T47D (cell line): ENCODE results near the gene DPYD.

Experiments used
- DNase-seq, 2 experiments: peaks; one replicate each; pipeline versions ENCODE4 v3.0.0 to v3.0.0-alpha.2; 2011 to 2012; ENCODE audit warnings: low read depth in 1 of 2, low spot score in 1 of 2
- JUND ChIP-seq: IDR thresholded peaks from 2 replicates; pipeline ENCODE4 v1.6.1; 2012; ENCODE audit warnings: low read depth
- in situ Hi-C: cut with HindIII; loops from 2 replicates; pipeline ENCODE4 v1.10.0; 2016; ENCODE audit warnings: low sequenced_read_pairs, low pct_unique_long_range_greater_than_20kb

Gene DPYD

DNA sequence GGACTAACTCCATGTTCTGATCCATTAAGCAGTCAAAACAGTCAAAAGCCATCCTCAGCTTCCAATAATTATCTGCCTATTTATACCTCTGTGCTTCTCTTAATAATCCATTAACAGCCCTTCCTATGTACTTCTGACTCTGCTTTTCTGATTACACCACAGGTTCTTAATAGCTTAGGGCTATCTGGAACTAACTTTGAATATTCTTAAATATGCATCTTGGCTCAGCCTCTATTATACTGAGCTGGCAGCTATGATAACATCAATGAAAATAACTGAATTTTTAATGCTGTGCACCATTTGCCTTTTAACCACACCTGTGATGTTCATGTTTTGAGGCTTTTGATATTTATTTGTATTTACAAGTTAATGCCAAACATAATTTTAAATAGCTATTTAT lies 175.9 kb downstream of the DPYD start:
- in situ Hi-C loops = no loop called here
- no peak for DNase-seq
- TF ChIP-seq JUND = no peak

DNA sequence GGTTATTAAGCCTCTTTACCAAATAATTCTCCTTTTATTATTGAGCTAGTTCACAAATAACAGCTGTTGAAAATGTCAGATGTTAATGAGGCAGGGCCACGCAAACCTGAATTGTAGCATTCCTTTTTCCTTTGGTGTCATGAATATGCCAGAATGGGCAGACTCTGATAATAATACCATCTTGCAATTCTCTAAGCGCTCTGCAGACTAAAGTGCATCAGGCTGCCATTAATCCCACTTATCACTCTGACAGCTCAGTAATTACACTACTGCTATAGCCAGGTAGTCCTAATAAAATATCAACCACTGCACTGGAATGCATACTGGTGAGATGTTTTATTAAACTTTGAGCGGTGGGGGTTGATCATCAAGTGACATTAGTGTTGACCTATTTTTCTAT lies 177.7 kb downstream of the DPYD start:
- in situ Hi-C loops = no loop called here
- no peak for TF ChIP-seq JUND
- DNase-seq = no peak

DNA sequence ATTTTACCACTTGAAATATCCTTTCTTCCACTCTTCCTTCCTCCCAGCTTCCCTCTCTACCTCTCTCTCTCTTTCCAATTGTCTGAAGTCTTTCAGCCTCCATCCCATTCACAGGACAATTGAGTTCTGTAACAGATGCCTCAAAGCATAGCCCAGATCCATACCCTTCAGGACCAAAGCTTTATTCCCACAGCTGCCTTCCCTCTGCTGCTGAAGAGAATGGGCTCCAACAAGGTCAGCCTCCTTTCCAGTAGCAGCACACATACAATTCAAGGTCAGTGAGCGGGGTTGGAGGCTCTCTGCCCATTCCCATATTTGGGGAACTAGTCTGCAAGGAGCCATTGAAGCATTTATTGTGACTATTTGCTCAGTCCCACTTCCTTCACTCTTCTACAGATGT lies 179.9 kb downstream of the DPYD start:
- in situ Hi-C loops = no loop called here
- TF ChIP-seq JUND = no peak
- no peak for DNase-seq

DNA sequence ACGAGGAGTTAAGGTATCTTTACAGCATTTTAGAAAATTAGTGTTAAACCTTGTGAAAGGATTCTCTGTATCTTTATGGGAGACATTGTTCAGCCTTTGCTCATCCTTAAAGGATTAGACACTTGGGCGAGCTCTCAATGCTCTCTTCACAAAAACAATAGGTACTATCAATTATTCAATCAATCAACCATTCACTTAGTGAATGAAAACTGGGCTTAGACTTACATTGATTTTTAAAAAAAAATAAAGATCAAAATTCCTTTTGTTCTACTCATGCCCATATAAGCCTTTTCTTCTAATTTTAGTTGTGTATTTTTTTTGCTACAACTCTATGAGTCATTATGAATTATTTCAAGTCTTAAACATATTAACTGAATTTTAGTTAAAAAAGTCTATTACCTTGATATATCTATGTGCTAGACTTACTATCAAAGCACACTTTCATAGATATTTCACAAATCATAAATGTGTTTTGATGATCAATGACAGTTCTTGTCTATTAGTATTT lies 181.2 kb downstream of the DPYD start:
- in situ Hi-C loops = no loop called here
- no peak for DNase-seq
- TF ChIP-seq JUND = no peak

DNA sequence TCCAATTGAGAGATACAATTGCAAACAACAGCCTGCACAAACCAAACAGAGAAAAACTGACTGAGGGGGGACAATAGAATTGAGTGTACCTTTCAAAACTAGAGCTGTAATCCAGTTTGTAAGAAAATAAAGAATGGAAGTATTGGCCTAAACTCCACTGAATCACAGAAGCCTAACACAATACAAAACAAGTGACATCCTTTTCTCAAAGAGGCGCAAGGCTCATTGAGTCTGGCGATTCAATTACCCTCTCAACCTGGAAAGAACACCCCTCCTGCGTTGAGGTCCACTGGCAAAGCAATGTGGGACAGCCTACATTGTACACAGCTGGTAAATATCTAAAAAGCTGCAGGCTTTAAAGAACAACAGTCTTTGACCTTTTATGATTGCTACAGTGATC lies 182.6 kb downstream of the DPYD start:
- in situ Hi-C loops = no loop called here
- DNase-seq = no peak
- no peak for TF ChIP-seq JUND

DNA sequence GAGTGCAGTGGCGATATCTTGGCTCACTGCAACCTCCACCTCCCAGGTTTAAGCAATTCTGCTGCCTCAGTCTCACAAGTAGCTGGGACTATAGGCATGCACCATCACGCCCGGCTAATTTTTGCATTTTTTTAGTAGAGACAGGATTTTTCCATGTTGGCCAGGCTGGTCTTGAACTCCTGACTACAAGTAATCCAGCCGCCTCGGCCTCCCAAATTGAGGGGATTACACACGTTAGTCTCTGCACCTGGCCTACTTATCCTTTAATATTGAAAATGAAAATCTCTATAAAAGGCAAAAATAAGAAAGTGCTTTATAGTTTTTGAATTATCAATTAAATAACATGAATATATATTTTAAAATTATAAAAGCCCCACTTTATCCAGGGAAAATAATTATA lies 190.6 kb downstream of the DPYD start:
- no peak for DNase-seq
- in situ Hi-C loops = no loop called here
- no peak for TF ChIP-seq JUND

DNA sequence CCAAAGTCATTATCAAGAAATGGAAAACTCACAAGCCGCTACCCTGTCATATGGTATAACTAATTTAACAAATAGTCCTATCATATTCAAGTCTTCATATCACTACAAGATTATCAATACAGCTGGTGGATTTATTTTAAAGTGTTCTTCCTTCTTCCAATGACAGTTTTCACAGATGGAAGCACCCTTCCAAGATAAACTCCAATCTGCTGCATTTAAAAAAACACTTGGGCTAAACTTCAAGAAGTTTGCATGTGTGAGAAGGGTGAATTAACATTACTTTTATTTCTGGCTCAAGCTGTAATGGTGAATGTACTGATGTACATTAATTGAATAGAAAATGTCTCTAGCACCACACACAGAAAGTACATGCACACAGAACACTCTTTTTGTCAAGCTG lies 192.4 kb downstream of the DPYD start:
- in situ Hi-C loops = no loop called here
- no peak for TF ChIP-seq JUND
- no peak for DNase-seq

DNA sequence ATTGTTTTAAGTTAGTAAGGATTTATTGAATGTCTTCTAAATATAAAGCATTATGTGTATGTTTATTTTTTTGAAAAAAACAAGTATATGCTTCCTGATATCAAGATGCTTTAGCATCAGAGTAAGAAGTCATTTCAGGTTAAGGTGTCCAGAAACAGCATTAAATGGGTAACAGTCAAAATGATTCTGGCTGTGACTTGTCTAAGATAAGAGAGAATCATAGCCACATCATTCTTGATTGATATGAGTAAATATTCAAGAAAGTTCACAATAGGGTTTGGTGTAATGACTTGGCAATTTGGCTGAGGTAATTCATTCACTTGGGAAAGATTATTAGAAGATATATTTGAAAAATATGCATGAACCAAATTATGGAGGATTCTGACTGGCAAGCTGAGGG lies 193.8 kb downstream of the DPYD start:
- in situ Hi-C loops = no loop called here
- TF ChIP-seq JUND = no peak

DNA sequence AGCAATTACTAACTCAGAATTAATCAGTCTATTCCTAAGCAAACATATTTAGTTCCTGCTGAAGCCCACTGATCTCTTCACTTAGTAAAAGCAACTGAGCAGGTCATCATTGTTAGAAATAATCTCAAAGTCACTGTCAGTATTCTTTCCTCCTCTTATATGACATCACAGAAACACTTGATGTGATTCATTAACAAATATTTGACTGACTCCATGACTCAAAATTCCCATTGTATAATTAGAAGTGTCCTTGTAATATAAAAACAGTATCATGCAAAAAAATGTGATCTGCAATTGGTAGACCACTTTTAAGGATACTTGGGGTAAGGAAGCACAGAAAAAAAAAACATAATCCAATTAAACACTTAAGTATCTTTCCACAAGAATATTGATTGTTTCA lies 194.4 kb downstream of the DPYD start:
- in situ Hi-C loops = no loop called here
- no peak for DNase-seq
- no peak for TF ChIP-seq JUND

More for the DNA sequence above, 193.8 kb downstream of the DPYD start:
- no peak for DNase-seq

DNA sequence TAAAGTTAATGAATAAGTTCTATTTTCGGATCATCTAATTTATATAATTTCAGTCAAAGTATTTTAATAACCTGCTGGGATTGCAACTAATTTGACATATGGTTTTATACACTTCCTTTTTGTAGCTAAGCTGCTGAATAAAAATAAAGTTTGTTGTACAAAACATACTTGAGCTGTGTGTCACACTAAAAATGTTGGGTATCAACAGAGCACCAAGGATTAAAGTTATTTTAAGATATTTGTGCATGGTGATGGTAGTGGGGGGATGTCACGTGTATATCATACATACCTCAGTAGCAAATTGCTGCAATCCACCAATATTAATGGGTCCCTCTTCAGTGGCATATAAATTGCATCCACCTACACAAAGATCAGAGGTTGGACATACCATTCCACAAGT lies 199.6 kb downstream of the DPYD start:
- no peak for TF ChIP-seq JUND
- no peak for DNase-seq
- in situ Hi-C loops = no loop called here

DNA sequence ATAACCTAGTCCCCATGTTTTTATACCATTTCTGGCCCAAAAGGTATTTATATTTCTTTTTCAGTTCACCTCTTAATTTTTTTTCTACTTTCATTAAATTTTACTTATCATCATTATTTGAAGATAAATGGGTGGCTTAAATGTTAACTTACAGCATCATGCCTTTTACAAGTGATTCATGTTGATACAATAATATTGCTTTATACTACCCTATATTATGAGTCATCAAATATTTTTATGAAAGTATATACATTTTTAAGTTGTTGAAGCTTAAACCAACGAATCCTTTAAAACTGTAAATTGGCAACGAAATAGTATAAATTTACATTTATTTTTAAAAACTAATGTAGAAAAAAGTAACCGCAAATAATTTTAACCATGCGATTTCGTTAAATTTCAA lies 207.9 kb downstream of the DPYD start:
- no peak for DNase-seq
- TF ChIP-seq JUND = no peak
- in situ Hi-C loops = no loop called here

DNA sequence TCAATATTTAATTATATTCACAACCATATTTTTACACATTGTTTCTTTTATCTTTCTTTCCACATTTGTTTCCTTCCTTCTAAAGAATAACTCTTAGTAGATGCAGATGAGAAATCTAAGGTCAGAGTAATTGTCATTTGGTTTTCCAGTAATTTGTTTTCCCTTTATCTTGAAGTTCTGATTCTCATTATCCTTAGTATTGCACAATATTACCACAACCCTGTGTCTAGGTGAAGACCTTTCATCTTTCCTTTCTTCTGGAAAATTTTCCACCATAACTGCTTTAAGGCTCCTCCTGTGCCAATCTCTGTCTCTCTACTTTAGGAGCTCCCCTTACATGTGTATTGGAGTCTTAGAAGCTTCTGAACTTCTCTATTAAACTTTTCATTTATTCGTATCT lies 209.0 kb downstream of the DPYD start:
- TF ChIP-seq JUND = no peak
- in situ Hi-C loops = no loop called here

DNA sequence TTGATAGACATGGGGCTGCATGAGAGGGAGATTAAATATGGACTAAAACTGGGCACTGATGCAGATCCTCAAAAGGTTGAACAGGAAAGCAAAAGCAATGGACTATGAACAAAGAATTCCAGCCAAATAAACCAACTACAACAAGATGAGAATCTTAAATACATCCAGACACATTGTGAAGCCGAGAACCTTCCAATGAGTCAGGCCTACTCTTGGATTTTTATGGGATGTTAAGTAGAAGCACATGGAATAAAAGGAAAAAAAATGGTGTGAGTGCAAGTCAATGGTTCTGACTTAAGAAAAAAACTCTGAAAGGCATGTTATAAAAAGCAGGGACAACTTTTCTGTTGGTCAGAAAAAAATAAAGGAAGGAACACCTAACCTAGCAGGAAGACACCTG lies 227.2 kb downstream of the DPYD start:
- in situ Hi-C loops = no loop called here
- TF ChIP-seq JUND = no peak
- no peak for DNase-seq

More for the DNA sequence above, 209.0 kb downstream of the DPYD start:
- no peak for DNase-seq

DNA sequence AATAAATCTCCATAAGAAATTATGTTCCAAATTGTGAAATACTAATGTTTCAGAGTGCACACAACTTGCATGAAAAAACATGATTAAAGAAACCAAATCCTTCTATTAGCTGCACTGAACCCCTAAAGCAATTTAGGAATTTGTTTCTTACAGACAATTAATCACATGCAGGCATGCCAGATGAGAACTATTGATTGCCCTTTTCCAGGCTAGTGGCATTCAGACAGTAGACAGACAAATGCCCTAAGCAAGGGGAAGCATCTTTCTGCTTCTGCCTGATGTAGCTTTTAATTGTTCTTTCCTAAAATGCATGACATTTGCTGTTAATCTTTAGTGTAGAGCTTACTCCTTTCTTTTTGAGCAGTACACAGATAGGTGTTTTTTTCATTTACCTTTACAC lies 229.5 kb downstream of the DPYD start:
- in situ Hi-C loops = no loop called here
- TF ChIP-seq JUND = no peak
- no peak for DNase-seq

DNA sequence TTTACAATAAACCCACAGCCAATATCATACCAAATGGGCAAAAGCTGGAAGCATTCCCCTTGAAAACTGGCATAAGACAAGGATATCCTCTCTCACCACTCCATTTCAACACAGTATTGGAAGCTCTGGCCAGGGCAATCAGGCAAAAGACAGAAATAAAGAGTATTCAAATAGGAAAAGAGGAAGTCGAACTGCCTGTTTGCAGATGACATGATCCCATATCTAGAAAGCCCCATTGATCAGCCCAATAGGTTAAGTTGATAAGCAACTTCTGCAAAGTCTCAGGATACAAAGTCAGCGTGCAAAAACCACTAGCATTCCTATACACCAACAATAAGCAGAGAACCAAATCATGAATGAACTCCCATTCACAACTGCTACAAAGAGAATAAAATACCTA lies 235.5 kb downstream of the DPYD start:
- in situ Hi-C loops = no loop called here
- TF ChIP-seq JUND = no peak
- no peak for DNase-seq
